ENCODE measurements around the gene BRD3OS.
A peak's percentile ranks its signal among the peaks of the same experiment; 100 is the strongest.
"Not testable (repeated sequence)": the region's sequence is repeated elsewhere in the genome, so short reads cannot be mapped to it uniquely, and the experiment has no call there.

The BRD3OS gene

DNA sequence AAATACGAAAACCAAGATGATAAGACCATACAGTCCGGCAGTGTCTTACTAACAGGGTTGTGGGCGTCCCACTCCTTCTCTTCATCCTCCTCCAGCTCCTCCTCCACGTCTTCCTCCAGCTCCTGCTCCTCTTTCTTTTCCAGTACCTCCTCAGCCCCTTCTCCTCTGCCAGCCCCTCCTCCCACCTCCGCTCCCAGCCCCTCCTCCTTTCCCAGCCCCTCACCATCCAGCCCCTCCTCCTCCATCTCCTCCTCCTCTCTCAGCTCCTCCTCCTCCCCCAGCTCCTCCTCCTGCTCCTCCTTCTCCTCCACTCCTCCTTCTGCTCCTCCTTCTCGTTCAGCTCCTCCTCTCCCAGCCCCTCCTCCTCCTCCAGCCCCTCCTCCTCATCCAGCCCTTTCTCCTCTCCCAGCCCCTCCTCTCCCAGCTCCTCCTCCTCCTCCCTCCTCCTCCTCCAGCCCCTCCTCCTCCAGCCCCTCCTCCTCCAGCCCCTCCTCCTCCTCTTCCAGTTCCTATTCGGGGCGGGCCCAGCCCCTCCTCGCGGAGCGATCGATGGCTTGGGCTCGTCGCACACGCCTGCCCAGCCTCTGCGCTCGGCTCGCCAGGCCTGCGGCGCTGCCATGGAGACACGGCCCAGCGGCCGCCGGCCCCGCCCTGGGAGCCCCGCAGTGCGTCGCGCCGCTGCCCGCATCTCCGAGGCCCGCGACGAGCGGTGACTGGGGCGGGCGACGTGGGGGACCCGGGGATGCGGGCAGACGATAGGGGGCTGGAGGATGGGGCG, at the start of gene BRD3OS:
TSS of gene BRD3OS (plus strand) at position 654 of the 778 bp plus-strand sequence. CDS start 1,267 bp downstream, outside the sequence.
- DNase-seq, result peak; percentile 89 to 96

GRCh38 chr9:133975511-133975910, 49.8 kb upstream of the BRD3OS start:
- no peak for DNase-seq

GRCh38 chr9:133976191-133976861, 49.0 kb upstream of the BRD3OS start:
- DNase-seq, result no peak

- no peak for DNase-seq
These were observed 48.4 kb upstream of the BRD3OS start for GRCh38 chr9:133976887-133977286.

- no peak for DNase-seq
These were observed 47.7 kb upstream of the BRD3OS start for GRCh38 chr9:133977421-133978201.

DNA sequence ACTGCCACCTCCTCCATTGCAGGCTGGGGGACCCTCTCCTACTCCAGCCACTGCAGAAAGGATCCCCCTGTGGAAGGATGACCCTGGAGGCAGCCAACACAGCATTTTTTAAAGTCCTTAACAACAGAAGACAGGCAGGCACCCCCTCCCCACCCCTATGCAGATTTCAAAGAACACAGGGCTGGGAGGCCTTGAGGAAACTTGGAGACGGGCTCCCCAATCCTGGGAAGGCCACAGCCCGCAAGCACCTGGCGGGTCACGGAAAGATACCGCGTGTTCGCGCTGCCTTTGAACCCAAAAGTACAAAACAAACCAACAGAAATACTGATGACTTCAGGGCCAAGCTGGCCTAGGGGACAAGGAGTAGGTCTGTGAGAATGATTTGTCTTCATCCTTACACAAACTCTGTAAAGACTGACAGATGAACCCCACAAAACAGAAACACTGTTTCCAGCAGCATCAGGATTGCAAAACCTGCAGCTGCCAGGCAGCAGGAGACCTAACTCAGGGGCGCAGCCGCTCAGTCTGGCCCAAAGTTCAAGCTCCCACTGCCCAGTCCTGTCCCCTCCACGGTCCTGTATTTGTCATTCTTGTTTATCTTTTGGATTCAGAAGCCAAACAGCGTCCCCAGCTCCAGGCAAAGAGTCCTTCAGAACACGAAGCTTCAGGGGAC, 46.9 kb upstream of the BRD3OS start:
- DNase-seq, result no peak

GRCh38 chr9:133978899-133979272, 46.4 kb upstream of the BRD3OS start:
- DNase-seq, result no peak

- no peak for DNase-seq
These were observed 45.9 kb upstream of the BRD3OS start for GRCh38 chr9:133979273-133979920.

- DNase-seq, result no peak
These were observed 45.1 kb upstream of the BRD3OS start for GRCh38 chr9:133979921-133980863.

GRCh38 chr9:133980864-133981588, 44.3 kb upstream of the BRD3OS start:
- no peak for DNase-seq

- no peak for DNase-seq
These were observed 43.7 kb upstream of the BRD3OS start for GRCh38 chr9:133981589-133981957.

GRCh38 chr9:133981958-133982681, 43.2 kb upstream of the BRD3OS start:
- no peak for DNase-seq

- no peak for DNase-seq
These were observed 42.1 kb upstream of the BRD3OS start for GRCh38 chr9:133982971-133983720.

DNA sequence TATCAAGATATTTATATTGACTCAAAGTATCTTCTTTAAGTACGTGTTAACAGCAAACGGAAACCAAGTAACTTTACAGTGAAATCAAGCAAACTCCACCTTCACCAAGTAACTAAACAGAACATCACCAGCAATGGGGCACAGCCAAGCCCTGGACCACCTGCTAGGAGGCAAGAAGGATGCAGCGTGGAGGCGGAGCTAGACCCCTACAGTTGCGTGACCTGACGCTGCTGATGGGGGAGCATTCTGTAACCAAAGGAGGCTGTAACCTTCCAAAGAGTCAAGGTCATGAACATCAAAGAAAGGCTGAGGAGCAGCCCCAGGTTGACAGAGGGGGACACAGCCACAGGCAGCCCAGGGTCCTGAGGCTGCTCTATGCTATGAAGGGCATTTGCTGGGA, 39.2 kb upstream of the BRD3OS start:
- DNase-seq, result no peak

DNA sequence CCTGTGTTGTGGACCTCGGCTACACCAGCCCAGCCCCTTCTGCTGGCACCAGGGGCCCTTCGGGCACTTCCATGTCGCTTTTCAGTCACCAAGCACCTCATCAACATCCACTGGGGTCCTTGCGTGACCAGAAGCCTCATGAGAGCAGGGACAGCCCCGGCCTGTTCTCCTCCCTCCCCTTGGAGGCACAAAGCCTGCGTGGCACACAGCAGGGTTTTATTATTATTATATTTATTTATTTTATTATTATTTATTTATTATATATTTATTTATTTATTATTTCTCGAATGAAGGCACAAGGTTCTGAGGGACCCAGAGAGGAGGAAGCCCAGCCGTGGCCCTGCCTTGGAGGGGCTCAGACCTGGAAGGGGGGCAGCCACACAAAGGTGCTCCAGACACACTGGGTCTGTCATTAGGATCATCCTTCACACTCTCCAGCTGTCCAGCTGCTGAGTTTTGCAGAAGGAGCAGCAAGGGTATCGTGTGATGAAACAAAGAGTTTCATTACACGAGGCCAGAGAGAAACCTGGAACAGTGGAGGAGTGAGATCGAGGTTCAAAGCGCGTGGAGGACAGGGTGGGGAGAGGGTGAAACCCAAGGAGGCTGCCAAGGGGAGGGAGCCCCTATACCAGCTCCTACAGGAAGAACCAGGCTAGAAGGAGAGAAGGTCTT, 38.4 kb upstream of the BRD3OS start:
- no peak for DNase-seq

DNA sequence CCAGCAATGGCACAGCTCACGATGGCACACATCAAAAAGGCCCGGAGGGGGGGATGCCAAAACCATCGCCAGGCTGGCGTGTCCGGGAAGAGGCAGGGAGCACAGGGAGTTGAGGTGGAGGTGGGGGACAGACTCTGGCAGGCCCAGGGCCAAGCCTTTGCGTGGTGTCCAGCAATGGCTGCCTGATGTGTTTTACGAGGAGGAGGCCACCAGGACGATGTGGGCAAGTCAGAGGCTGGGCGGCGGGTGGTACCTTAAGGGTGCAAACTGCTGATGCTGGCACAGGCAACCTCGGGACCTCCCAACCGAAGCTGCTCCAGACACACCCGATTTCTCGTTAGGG, 37.9 kb upstream of the BRD3OS start:
- DNase-seq, result no peak

- no peak for DNase-seq
These were observed 37.2 kb upstream of the BRD3OS start for GRCh38 chr9:133987946-133988665.

GRCh38 chr9:133988771-133989170, 36.5 kb upstream of the BRD3OS start:
- DNase-seq, result not testable (repeated sequence)

Measured in cerebellar nuclear complex (tissue), 1 donor.